ENCODE results near the gene FTO.

Gene FTO

DNA sequence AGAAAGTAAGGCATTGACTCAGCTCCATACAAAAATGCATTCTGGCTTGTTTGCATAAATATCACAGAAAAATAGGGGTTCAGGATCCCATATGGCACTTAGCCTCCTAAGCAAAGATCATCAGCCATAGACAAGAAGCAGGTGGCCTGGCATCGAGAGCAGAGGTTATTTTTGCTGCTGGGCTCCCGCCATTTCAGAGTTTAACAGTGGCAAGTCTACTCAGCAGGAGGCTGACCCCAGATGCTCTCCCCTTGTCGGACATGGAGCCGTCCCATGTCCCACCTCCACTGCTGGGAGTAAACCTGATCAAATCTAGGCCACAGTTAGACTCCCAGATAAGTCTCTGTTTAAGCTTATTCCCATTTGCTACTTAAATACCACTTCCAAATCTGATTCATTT is 269.1 kb downstream of the FTO start:
- DNase-seq, result no peak

- peak; percentile 65 for DNase-seq
These were observed 270.6 kb downstream of the FTO start for GRCh38 chr16:53974484-53975080.

DNA sequence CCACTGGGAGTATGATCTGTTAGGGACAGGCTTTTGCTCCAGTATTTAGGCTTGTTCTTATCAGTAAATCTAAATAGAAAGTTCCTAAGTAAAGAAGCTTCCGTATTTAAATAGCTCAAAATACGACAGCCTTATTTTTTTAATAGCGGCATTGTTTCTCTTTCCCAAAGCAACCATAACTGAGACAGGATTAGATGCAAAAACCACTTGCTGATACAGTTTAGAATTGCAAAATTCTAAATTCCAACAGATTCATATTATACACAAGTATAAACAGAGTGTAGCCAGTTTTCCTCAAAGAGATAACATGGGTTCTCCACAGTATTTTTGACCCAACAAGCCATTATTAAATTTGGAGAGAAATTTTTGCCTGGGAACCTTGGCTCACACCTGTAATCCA is 276.7 kb downstream of the FTO start:
- no peak for DNase-seq

DNA sequence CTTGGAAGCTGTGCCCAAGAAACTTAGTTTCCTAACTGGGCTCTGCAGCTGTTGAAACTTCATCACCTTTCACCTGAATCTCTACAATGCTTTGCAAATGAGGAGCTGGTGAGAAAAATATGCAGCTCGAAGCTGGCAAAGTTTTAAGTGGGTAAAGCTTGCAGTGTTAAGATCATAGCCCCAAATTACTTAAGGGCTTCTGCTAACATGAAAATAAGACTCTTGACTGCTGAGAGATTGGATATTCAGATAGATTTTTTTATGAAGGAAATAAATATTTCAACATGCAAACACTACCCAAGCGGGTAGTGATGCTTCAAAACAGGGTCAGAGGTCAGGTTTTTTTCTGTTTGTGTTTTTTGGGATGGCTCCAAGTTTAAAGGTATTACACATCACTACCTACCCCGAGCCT is 278.7 kb downstream of the FTO start:
- no peak for DNase-seq

GRCh38 chr16:53984936-53985335 is 281.0 kb downstream of the FTO start:
- no peak for DNase-seq

DNA sequence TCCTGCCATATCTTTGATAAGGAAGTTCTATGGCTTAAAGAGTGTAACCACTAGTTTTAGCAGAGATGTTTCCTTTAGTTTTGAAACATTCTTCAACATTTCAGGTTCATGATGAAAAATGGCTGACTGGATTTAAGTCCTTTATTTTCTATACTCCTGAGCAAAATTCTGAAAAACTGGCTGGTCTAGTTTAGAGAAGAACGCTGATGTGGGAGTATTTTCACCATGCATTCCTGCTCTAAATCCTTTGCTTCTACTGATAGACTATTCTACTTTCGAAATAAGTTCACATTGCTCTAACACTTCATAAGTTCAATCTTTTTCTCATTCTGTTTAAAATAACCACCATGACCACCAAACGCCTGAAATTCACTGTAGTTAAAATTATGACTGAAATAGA is 281.9 kb downstream of the FTO start:
- no peak for DNase-seq

DNA sequence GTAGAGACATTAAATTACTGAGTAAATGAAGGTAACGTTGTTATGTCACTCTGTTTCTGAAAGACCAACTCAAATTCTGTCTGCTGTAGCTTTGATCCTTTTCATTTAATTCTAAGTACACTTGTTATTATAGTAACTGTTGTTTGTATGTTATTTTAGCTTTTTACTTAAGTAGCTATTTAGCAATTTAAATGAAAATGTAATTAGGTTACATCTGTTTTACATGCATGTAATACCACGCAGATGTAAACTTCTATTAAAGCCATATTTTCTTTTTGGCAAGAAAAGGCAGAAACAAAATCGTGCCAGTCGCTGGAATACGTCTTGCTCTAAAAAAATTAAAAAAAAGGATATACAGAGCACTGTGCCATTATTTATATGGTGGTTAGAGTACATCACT is 282.8 kb downstream of the FTO start:
- DNase-seq, result no peak

DNA sequence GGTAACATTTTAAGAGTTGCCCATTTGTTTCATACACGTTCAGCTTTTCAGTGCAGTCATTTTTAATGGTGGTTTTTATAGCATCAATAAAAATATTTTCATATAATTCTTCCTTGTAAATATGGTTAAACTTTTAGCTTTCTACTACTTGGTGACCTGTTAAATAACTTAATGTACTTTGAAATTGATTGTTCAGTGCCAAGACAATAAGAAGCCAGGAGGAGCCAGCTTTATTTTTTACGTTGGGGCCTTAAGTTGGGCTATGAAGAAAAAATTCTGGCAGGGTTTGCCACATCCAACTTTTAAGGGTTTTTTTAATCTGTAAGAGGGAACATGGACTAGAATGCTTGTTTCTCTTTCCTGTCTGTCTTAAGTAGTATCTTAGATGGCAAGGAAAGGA is 284.2 kb downstream of the FTO start:
- no peak for DNase-seq

- no peak for DNase-seq
These were observed 285.6 kb downstream of the FTO start for GRCh38 chr16:53989597-53989996.

- peak; percentile 62 for DNase-seq
These were observed 287.9 kb downstream of the FTO start for GRCh38 chr16:53991754-53992378.

GRCh38 chr16:53995378-53995777 is 291.4 kb downstream of the FTO start:
- no peak for DNase-seq

- no peak for DNase-seq
These were observed 293.0 kb downstream of the FTO start for GRCh38 chr16:53996961-53997360.

- DNase-seq, result no peak
These were observed 294.3 kb downstream of the FTO start for GRCh38 chr16:53998024-53998810.

- peak; percentile 57 for DNase-seq
These were observed 295.1 kb downstream of the FTO start for GRCh38 chr16:53998966-53999522.

DNA sequence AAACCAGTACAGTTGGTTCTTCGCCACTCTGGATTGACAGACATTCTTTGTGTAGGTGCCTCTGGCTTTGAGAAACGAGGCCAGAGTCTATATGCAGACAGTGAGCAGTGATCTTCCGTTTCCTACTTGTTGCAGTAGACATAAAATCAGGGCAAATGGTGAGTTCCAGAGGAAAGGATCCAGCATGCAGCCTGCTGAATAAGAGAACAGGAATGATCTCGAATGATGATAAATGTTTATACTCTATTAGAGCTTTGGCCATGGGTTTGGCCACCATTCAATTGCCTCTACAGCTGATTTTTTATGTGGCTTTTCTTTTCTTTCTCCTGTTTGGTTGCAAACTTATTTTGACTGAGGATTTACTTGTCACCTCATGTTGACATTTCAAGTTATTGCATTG is 295.9 kb downstream of the FTO start:
- peak; percentile 74 for DNase-seq

DNA sequence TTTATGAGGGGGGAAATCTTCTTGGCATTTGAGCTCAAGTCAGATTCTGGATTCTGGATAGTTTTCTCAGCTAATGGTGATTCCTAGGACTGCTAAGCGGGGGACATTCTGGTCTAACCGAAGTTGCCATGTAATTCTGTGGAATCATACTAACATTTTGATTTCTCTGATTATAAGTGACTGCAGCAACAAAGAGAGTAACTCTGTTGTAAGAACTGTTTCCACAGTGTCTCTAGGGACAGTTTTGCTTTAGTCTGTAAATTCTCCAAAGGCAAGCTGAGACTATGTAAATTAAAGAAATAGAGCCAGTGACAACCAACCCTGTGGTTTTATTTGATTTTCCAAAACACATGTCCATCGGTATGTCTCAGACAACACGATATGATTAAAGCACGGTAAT is 296.4 kb downstream of the FTO start:
- peak; percentile 37 for DNase-seq

DNA sequence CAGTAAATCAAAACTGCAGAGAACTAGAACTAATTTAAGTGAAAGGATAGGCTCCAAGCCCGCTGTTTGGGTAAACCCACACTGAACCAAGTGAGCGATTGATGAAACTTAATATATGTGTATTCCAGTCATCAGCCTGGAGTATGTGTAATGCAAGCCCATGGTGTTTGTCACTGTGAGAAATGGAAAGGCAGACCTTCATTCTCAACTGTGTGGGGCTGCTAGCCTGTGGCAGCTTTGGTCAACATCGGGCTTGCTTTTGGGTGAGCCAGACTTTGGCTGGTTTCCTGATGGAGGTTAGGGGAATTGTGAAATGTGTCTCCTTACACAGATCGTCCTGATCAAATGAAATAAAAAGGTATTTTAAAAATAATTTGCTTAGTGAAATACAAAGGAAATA is 302.7 kb downstream of the FTO start:
- DNase-seq, result no peak

DNA sequence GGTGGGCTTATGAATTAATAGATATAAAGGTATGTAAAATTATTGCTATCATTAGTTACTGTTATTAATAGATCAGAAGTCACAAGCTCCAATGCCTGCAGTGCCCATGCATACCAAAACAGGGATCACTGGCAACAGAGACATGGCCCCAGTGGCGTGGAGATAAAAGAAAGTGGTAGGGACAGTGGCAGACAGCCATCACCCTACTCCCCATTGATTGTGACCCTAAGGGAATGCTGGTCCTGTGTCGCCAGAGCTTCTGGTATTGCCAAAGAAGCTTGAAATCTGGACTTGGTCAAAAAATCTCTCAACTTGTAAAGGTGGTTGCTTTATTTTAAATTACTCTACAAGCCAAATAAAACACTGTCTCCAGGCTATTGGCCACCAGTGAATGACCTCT is 303.5 kb downstream of the FTO start:
- no peak for DNase-seq

- DNase-seq, result no peak
These were observed 305.7 kb downstream of the FTO start for GRCh38 chr16:54009464-54010176.

DNA sequence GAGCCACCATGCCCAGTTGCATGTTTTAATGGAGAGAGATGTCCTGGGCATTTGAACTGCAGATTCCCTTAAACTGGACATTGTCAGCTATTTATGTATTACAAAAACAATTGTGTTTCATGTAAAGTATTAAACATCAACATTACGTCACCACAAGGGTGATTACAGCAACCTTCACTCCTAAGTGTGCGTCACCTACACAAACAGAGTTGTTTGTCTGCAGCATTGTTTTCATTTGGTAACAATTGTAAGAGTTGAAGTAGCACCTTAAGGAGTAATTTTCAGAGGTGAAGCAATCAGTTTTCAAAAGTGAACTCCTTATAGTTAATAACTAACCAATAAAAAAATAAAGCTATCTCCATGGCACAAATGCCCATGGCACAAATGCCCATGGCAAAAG is 311.2 kb downstream of the FTO start:
- DNase-seq, result no peak

DNA sequence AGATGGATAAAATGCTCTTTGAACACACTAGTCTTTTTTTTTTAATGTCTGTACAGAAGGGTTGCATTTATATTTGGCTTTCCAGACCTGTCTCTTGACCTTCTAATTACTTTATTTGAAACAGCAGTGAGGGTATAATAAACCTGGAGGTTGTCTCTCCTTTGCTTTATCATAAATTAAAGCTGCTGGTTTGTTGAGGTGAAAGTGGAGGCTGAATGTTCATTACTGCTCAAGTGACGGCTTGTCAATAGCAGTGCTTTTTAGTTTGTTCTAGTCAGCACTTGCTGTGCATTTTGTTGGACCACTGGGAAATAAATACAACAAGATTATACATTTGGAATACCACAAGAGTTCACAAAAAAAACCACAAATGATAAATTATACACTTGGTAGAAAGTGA is 318.4 kb downstream of the FTO start:
- no peak for DNase-seq

- no peak for DNase-seq
These were observed 322.5 kb downstream of the FTO start for GRCh38 chr16:54026456-54026855.

DNA sequence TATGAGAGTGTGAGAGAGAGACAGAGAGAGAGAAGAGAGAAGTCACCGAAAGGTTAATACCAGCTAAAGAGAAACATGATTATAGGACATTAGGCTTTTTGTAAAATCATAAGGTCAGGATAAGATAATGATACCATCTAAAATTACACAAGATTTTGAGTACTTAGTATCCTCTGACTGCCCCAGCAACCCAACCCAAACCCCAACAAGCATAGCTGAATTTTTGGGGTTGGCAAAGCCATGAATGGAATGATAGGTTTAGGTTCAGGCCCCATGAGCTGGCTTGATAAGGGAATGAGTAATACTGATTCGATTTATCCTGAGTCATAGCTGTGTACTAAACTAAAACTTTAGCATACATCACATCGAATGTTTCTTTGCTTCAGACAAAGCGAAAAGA is 323.1 kb downstream of the FTO start:
- DNase-seq, result peak; percentile 72
